Mammary microvascular endothelial cell (primary cell): ENCODE data around the gene MPV17L. TPM values are rescaled to one million over a fixed set of nuclear protein-coding genes. Genes with fewer than 3 reads are reported as not detected.

Source experiments
- total RNA-seq: library from RNA; depleted of rRNA; stranded (reverse); fragments of >200 nt; gene quantifications from 2 replicates; pipeline ENCODE4 v1.2.3, GENCODE V29; 2015

MPV17L gene
- 0.13 and 0.34 TPM in 2 replicates for total RNA-seq

GRCh38 chr16:15395631-15396508 is at the start of gene MPV17L:
TSS of gene MPV17L (plus strand) at chr16:15395754. CDS start at chr16:15395898, 144 bp downstream.

GRCh38 chr16:15378194-15378593 is 17.4 kb upstream of the MPV17L start, which contains the start of gene NPIPA5:
TSS of gene NPIPA5 (minus strand) at chr16:15378294. CDS start at chr16:15378294, 0 bp downstream.

GRCh38 chr16:15434425-15435215 is 39.1 kb downstream of the MPV17L start, which contains the start of gene BMERB1:
TSS of gene BMERB1 (plus strand) at chr16:15434588. CDS start at chr16:15434654, 66 bp downstream.

Other genes starting within 250 kb of the MPV17L start
- gene NPIPA5, start 17.5 kb upstream of the MPV17L start, total RNA-seq, result 3.1 and 5.1 TPM in 2 replicates
- gene BMERB1, start 38.8 kb downstream of the MPV17L start, total RNA-seq, result 11.8 and 14.9 TPM in 2 replicates
- 8.2 and 12.0 TPM in 2 replicates for gene MARF1, start 247.4 kb downstream of the MPV17L start, total RNA-seq